GM21576 (cell line): ENCODE results near the gene TSG101.
A peak's percentile ranks its signal among the peaks of the same experiment; 100 is the strongest.

Experiments
- ATAC-seq: cut with Tn5 transposase; IDR thresholded peaks from one replicate; pipeline ENCODE4 v1.9.1; 2021; ENCODE audit warnings: mild to moderate bottlenecking, moderate library complexity; ENCODE audit not compliant: unreplicated experiment

TSG101 gene

DNA sequence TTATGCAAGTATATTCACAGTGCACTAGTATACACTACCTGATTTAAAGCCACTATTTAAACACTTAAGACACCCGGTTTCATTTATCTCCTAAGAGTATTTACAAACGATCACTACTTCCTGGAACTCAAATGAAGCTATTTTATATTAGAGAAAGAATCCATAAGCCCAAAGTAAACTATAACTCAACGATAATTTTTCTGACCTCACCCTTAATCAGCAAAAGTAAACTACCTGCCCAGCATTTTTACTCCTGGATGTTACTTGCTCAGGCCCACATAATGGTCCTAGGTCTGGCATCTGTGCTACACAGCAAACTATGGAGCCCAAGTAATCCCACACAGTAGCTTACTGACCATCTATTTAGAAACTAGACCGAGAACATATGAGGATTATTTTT is 33.4 kb downstream of the TSG101 start:
- no peak for ATAC-seq

DNA sequence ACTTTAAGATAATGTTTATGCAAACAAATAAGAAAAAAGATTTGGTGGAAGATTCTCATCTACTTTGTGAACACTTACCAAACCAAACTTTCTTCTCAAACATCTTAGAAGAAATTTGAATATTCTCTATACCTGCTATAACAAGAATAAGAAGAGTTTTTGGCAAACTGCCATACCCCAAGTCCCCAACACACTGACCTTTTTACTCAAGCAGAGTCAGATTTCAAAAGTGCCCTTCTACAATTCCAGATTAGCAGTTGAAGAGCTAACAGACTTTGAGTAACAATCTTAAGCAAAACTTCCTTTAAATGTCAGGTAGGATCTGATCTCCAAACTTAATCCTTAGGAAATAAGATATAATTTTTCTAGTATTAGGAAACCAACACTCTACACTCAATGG is 33.9 kb downstream of the TSG101 start:
- ATAC-seq, result no peak

DNA sequence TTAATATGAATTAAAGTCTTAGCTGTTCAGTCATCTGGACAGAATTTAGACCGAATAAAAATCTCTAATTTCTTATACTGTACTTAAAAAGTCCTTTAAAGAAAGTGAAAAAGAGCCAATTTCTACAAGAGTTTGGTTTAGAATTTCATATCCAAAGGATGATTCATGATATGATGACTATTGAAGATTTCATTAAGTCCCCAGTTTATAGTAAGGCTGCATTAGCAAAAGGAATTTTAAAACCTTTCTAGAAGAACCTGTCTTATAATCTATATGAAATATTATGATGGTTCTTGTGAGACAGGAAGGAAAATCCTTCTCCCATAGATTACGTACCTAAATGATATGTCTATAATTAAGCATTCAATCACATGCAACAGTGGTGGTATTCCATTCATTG is 34.8 kb downstream of the TSG101 start:
- ATAC-seq, result no peak

DNA sequence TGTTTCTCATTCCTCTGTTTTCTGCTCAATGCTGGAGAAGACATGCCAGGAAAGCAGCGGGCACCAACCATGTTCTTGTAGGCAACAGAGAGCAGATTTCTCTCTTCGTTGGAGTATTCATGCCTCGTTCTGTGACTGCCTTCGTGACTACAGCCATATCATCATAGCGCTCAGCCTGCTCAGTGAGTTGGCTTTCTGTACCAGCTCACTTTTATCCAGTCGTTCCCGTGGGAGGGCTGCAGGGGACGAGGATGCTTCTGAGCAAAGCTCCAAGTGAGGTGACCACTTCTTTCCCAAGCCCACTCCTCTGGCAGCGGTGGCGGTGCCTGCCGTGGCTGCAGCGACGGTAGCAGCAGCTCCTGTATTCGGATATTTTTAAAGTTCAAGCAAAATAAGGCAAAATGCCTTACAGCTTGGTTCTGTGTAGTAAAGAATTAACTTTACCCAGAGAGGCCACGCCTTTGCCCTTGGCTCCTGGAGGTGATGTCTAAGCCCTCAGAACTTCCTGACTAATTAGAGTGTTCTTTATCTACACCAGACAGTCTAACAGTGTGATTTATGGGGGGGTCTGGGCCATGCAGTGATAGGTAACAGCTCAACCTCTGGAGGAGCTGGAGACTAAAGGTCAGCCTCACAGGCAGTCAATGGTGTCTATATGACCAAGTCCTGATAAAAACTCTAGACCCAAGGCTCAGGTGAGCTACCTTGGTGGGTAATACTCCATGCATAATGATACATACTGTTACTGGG is 35.8 kb downstream of the TSG101 start:
- ATAC-seq, result no peak

DNA sequence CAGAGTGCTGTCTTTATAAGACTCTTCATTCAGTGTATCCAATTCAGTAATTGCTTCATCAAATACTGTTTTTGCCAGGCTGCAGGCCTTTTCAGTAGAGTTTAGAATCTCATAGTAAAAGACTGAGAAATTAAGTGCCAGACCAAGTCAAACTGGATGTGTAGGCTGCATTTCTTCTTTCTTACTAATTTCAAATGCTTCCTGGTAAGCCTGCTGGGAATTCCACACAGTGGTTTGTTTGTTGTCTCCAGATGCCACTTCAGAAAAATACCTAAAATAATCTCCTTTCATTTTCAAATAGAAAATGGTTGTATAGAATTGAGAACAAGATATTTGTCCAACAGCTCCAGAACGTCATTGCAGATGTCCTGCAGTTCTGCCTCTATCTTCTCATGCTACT is 36.4 kb downstream of the TSG101 start:
- ATAC-seq, result no peak

DNA sequence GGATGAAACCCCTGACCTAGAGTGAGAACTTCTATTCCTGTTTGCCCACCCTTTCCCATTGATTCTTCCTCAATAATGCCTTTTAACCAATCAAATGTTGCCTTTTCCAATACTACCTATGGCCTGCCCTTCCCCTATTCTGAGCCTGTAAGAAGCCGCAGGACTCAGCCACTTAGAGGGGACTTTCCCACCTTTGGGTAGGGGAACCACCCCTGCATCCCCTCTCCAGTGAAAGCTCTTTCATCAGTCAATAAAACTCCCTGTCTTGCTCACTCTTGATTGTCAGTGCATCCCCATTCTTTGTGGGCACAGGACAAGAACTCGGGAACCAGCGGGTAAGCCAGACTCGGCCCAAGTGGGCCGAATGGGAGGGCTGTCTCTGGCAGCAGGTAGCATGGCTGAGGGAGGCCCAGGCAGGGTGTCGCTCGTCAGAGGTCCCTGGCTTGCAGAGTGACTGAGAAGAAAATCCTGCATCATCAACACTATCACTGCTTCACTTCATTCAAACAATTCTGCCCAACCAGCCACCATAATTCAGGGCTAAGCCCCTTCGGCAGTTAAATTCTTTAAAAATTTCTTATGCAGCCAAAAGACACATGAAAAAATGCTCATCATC is 40.7 kb downstream of the TSG101 start:
- ATAC-seq, result peak; percentile 65

DNA sequence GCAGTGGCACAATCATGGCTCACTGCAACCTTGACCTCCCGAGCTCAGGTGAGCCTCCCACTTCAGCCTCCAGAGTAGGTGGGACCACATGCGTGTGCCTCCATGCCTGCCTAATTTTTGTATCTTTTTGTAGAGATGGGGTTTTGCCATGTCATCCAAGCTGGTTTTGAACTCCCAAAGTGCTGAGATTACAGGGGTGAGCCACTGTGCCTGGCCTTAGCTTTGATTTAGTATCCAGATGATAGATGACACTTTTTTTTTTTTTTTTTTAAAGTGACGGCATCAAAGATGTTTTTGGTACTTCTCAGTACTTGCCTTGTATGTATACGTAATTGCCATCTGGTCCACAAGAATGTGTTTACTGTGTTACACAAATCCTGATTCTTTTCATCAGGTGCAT is 47.7 kb downstream of the TSG101 start:
- ATAC-seq, result no peak

DNA sequence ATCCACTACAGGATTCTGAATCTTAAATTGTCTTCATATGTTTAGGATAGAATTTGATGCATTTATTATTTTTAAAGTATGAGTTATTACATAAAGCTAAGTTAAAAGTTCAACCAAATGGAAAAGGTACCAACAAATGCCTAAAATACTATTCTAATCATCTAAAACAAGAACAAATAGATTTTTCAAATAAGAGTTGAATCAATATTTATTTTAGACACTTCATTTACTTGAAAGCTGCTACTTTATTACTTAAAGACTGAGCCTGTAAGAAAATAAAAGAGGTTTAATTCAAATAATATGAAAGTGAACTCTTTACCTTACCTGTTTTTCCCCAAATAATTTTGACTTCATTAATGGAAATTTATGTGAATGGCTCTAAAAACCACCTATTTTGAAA is 54.2 kb downstream of the TSG101 start:
- no peak for ATAC-seq

DNA sequence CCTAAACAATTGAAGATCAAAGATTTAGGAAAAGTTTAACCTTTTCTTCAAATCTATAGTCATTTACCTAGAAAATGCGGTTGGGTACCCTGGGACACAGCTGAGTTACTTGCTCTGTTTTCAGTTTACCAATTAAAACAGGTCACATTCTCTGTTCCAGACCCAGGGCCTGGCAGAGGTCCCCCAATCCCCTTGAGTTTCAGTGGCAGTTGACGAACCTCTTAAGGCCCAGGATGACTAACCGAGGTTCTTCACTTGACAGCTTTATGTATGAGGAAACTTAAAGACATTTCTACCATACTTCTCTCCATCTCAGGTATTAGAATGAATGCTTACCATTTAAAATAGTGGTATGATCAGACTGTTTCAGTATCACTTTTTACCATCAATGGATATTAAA is 54.7 kb downstream of the TSG101 start:
- no peak for ATAC-seq

DNA sequence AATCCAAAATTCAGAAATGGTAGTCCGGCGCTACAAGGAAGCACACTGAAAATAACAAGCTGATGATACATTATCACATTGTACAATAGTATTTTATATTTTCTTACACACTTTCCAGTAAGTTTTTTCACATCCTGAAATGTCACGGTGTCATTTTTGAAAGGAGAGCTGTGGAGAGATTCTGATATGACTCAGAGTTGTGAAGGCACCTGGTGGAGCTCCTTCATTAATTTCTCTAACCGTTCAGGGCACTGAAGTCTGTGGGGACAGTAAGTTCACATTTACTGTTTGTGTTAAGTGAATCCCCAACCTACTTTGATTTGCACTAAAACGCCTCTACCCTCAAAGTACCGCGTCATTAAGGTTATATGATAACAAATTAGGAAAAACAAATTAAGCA is 57.8 kb downstream of the TSG101 start:
- ATAC-seq, result no peak

DNA sequence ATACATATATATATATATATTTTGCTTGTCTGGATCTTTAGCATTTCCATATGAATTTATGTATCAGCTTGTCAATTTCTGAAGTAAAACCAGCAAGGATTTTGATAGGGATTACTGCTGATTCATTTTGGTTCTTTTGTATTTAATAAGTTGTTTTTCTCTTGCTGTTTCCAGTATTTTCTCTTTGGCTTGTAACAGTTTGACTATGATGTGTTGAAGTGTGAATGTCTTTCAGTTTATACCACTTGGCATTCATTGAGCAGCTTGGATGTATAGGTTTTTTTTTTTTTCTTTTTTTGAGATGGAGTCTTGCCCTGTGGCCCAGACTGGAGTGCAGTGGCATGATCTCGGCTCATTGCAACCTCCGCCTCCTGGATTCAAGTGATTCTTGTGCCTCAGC is 58.7 kb downstream of the TSG101 start:
- ATAC-seq, result no peak

DNA sequence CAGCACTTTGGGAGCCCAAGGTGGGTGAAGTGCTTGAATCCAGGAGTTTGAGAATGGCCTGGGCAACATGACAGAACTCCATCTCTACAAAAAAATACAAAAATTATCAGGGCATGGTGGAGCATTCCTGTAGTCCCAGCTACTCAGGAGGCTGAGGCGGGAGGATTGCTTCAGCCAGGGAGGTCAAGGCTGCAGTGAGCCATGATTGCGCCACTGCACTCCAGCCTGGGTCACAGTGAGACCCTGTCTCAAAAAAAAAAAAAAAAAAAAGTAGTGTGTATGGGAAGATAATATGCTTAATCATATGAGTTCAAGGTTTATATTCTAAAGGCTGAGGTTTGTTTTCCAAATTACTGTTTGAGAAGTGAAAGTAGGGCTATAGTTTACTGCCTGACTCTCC is 60.3 kb downstream of the TSG101 start:
- ATAC-seq, result no peak

DNA sequence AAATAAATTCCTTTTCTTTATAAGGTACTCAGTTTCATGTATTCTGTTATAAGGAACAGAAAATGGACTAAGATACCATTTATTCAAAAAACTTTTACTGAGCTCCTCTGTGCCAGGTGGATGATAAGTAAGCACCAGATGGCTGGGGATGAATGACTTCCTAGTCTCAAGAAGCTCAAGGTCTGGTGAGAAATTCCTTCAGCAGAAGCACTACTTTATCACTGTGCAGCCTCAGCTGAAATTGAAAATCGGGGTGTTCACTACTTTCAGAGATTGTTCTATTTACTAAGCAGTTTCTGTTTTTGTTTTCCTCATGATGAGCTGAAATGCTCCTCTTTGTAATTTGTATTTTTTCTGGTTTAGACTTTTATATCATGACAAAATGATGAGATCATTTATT is 63.3 kb downstream of the TSG101 start:
- ATAC-seq, result no peak

DNA sequence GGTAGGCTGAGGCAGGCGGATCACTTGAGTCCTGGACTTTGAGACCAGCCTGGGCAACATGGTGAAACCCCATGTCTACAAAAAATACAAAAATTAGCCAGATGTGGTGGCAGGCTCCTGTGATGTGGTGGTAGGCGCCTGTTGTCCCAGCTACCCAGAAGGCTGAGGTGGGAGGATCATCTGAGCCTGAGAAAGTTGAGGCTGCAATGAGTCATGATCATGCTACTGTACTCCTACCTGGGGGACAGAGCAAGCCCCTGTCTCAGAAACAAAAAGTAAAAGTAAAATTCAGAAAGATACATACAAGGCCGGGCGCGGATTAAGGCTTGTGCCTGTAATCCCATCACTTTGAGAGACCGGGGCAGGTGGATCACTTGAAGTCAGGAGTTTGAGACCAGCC is 64.8 kb downstream of the TSG101 start:
- ATAC-seq, result no peak

DNA sequence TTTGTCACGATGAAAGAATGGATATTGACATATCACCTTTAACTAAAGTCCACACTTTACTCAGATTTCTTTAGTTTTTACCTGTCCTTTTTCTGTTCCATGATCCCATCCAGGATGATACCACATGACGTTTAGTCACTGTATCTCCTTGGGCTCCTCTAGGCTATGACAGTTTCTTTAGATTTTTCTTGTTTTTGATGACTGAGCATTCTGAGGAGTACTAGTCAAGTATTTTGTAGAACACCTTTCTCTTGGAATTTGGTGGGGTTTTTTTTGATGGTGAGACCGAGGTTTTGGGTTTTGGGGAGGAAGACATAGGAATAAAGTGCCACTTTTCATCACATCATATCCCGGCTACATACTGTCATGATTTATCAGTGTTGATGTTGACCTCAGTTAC is 67.1 kb downstream of the TSG101 start:
- no peak for ATAC-seq

DNA sequence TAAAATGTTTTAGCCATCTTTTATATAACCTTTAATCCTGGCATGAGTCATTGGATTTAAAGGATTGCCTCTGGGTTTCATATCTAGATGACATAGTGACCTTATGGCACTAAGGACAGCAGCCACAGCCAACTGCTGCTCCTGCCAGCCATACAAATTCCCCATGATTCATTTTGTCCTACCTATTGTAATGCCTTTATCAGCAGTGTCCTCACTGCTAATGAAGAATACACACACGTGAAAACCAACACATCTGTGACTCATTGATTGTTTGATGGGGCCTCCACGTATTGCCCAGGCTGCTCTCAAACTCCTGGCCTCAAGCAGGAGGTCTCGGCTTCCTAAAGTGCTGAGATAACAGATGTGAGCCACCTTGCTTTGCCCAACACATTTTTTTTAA is 69.3 kb downstream of the TSG101 start:
- ATAC-seq, result no peak

DNA sequence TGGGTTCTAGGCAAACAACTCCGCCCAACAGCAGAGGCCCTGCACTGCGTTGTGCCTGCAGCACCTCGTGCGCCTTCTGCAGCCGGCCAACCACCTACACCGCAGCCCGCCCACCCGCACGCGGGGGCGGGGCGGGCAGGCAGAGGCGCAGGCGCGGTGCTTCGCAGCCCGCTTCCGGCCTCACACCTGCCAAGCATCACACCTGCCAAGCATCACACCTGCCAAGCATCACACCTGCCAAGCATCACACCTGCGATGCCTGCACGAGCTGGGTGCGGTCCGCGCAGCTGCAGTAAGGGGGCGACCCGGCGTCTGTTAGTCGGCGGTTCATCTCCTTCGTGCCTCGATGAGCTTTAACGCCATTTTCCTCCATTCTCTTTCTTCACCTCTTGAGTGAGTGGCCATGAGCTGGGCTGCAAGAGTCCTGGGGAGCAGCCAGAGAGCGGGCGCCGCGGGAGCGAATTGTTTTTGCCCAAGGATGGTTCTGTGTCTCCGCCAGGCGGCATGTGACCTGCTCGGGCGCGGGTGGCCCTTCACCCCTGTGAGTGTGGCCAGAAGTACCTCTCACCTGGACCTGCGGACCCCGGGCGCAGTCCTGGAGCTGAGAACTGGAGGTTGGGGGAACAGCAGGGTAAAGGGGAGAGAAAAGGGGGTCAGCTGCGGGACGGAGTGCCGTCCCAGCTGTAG is 70.9 kb downstream of the TSG101 start, which contains the start of gene LDHAL6A:
LDHAL6A (plus strand) TSS at position 171 of the 687 bp plus-strand sequence. CDS start 825 bp downstream, outside the sequence.
- ATAC-seq, result no peak

DNA sequence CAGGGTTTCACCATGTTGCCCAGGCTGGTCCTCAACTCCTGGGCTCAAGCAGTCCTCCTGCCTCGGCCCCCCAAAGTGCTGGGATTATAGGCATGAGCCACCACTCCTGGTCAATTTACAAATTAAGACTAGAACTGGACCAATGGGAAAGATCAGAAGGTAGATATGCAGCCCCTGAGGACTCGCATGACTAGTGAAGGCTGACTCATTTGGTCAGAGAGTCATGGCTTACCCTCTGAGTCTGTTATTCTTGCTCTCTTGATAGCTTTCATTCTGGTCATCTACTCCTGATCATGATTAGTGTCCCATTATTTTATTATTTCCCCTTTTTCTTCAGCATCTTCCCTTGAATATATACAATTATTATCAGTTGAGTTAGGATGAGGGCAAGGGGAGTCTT is 73.8 kb downstream of the TSG101 start:
- ATAC-seq, result no peak

DNA sequence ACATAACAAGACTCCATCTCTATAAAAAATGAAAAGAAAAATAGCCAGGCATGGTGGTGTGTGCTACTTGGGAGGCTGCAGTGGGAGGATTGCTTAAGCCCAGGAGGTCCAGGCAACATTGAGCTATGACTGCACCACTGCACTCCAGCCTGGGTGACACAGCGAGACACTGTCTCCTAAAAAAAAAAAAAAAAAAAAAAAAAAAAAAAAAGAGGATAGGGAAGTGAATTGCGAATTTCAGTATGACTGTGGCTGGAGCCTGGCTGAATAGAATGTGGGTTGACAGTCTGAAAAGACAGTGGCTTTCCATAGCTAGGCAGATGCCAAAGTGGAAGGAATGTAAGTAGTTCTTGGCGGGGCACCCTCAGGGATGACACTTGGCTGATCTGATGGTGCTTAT is 77.5 kb downstream of the TSG101 start:
- no peak for ATAC-seq

DNA sequence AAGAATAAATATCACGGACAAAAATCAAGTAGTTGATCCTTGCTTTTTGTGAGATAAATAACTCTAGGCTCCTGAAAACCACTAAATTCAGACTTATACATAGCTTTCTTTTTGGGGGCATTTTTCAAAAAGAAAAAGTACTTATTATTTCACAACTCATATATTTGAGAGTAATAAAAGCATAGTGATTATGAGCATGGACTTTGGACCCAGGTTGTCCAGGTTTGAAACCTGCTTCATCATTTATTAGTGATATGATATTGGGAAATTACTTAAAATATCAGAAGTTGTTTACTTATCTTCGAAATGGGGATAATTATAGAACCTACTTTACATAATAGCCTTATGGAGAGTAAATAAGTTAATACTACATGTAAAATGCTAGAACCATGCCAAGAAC is 88.1 kb downstream of the TSG101 start:
- ATAC-seq, result no peak
